OCI-LY3 (cell line): ENCODE results near the gene SLC35F2.

Experiments used
- EZH2phosphoT487 ChIP-seq: fragments of 200-600 bp; shearing (Covaris generic); IDR thresholded peaks from 2 replicates; pipeline ENCODE4 v1.6.1; 2018; ENCODE audit warnings: antibody characterized with exemption, mixed run types, low read depth
- TF ChIP-seq, protein P1 (sequence below): fragments of 200-600, 300-600 bp; sonication (generic); IDR thresholded peaks from 2 replicates; pipeline ENCODE4 v1.5.1; 2014; ENCODE audit warnings: antibody characterized with exemption, low read length, low read depth

- TF ChIP-seq, protein P1, sequence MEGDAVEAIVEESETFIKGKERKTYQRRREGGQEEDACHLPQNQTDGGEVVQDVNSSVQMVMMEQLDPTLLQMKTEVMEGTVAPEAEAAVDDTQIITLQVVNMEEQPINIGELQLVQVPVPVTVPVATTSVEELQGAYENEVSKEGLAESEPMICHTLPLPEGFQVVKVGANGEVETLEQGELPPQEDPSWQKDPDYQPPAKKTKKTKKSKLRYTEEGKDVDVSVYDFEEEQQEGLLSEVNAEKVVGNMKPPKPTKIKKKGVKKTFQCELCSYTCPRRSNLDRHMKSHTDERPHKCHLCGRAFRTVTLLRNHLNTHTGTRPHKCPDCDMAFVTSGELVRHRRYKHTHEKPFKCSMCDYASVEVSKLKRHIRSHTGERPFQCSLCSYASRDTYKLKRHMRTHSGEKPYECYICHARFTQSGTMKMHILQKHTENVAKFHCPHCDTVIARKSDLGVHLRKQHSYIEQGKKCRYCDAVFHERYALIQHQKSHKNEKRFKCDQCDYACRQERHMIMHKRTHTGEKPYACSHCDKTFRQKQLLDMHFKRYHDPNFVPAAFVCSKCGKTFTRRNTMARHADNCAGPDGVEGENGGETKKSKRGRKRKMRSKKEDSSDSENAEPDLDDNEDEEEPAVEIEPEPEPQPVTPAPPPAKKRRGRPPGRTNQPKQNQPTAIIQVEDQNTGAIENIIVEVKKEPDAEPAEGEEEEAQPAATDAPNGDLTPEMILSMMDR, result no peak
- no peak for TF ChIP-seq EZH2phosphoT487
Measured at GRCh38 chr11:107834995-107835394, 23.6 kb downstream of the SLC35F2 start.
